ENCODE measurements around the gene HBE1. TPM values are rescaled to one million over a fixed set of nuclear protein-coding genes. Genes with fewer than 3 reads are reported as not detected.

HBE1 gene
- polyA plus RNA-seq, 1 of the 3 experiments (the other 2 are of a cell fraction) = 2.4 TPM

DNA sequence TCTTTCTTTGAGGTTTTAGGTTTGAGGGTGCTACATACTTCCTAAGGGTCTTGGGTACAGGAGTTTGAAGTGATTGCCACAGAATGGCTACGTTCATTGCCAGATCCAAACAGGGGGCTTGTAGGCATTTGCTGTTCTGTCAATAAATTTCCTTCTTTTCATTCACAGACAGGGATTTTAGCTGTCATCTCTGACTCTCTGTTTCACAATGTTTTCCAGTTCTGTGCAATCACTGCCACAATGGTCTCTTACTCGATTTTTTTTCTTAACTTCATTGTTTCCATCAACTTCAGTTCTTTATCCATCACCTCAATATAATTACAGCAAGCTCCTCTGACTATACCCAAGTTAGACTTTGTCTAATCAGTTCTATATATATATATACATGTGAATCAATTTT lies 29.3 kb downstream of the HBE1 start:
- ChIA-PET POLR2A (no interaction called here), CTCF (interaction anchor here (0.9 kb wide), 1 partner anchor 42 kb away, joined by 4 read pairs; no protein-coding TSS in a partner anchor)
- H3F3A ChIP-seq (replicated peaks; ENCODE audit: insufficient read depth) = no peaks in the 10 kb centered on the region
- no peak overlapping the region for H3K4me2 ChIP-seq
- no peaks in the 10 kb centered on the region for H3K9me3 ChIP-seq
- no peaks in the 10 kb centered on the region for H3K36me3 ChIP-seq (replicated peaks in 1 of 2; ENCODE audit: control insufficient read depth in 1 of 2, insufficient read depth in 2 of 2, low read length in 1 of 2)
- H3K27ac ChIP-seq (ENCODE audit: low read depth in 2 of 2, low read length in 1 of 2) = no peak overlapping the region
- H3K79me2 ChIP-seq (ENCODE audit: insufficient read depth) = no peaks in the 10 kb centered on the region
- DNase-seq = no peak
- no peaks in the 10 kb centered on the region for H4K20me1 ChIP-seq (ENCODE audit: insufficient read depth)
- no peak overlapping the region for H3K9ac ChIP-seq
- no peaks in the 10 kb centered on the region for H3K9me2 ChIP-seq
- 0% methylated on average over 2 of the region's 2 CpGs for WGBS (ENCODE audit: low lambda C conversion rate)
- no peak overlapping the region for H3K4me3 ChIP-seq (ENCODE audit: low read depth in 2 of 2, low read length in 1 of 2)
- no peaks in the 10 kb centered on the region; the same call in 1 of the 2 replicates for H3K27me3 ChIP-seq (ENCODE audit: insufficient read depth)
- no peaks in the 10 kb centered on the region for H3K4me1 ChIP-seq (ENCODE audit: control insufficient read depth in 1 of 2, insufficient read depth in 2 of 2, low read depth in 1 of 2, low read length in 1 of 2)
- no peak overlapping the region for H2AFZ ChIP-seq (ENCODE audit: low read depth)
- no peak for TF ChIP-seq TEAD4 (IDR thresholded peaks at IDR 0.05; ENCODE audit: borderline replicate concordance, insufficient read depth)
- no peak for TF ChIP-seq TCF12 (IDR thresholded peaks at IDR 0.05)
- TF ChIP-seq, protein P1, sequence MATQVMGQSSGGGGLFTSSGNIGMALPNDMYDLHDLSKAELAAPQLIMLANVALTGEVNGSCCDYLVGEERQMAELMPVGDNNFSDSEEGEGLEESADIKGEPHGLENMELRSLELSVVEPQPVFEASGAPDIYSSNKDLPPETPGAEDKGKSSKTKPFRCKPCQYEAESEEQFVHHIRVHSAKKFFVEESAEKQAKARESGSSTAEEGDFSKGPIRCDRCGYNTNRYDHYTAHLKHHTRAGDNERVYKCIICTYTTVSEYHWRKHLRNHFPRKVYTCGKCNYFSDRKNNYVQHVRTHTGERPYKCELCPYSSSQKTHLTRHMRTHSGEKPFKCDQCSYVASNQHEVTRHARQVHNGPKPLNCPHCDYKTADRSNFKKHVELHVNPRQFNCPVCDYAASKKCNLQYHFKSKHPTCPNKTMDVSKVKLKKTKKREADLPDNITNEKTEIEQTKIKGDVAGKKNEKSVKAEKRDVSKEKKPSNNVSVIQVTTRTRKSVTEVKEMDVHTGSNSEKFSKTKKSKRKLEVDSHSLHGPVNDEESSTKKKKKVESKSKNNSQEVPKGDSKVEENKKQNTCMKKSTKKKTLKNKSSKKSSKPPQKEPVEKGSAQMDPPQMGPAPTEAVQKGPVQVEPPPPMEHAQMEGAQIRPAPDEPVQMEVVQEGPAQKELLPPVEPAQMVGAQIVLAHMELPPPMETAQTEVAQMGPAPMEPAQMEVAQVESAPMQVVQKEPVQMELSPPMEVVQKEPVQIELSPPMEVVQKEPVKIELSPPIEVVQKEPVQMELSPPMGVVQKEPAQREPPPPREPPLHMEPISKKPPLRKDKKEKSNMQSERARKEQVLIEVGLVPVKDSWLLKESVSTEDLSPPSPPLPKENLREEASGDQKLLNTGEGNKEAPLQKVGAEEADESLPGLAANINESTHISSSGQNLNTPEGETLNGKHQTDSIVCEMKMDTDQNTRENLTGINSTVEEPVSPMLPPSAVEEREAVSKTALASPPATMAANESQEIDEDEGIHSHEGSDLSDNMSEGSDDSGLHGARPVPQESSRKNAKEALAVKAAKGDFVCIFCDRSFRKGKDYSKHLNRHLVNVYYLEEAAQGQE (IDR thresholded peaks at IDR 0.05; ENCODE audit: low read depth, low read length) = no peak
- TF ChIP-seq, protein P2, sequence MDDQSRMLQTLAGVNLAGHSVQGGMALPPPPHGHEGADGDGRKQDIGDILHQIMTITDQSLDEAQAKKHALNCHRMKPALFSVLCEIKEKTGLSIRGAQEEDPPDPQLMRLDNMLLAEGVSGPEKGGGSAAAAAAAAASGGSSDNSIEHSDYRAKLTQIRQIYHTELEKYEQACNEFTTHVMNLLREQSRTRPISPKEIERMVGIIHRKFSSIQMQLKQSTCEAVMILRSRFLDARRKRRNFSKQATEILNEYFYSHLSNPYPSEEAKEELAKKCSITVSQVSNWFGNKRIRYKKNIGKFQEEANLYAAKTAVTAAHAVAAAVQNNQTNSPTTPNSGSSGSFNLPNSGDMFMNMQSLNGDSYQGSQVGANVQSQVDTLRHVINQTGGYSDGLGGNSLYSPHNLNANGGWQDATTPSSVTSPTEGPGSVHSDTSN (IDR thresholded peaks at IDR 0.05) = no peak
- TF ChIP-seq SMC3 (IDR thresholded peaks at IDR 0.05; ENCODE audit: low read depth, low read length) = no peak
- TF ChIP-seq EP300 (IDR thresholded peaks at IDR 0.05; ENCODE audit: borderline replicate concordance in 1 of 2, low read depth in 1 of 2, low read length in 1 of 2) = no peak
- no peak for TF ChIP-seq MXI1 (IDR thresholded peaks at IDR 0.05; ENCODE audit: low read depth, low read length)
- TF ChIP-seq, protein P3, sequence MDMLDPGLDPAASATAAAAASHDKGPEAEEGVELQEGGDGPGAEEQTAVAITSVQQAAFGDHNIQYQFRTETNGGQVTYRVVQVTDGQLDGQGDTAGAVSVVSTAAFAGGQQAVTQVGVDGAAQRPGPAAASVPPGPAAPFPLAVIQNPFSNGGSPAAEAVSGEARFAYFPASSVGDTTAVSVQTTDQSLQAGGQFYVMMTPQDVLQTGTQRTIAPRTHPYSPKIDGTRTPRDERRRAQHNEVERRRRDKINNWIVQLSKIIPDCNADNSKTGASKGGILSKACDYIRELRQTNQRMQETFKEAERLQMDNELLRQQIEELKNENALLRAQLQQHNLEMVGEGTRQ (IDR thresholded peaks at IDR 0.05; ENCODE audit: borderline replicate concordance, low read depth, low read length) = no peak
- TF ChIP-seq MEF2A (IDR thresholded peaks at IDR 0.05; ENCODE audit: borderline replicate concordance, low read depth) = no peak
- TF ChIP-seq NFIC (IDR thresholded peaks at IDR 0.05; ENCODE audit: borderline replicate concordance) = no peak
- no peak for TF ChIP-seq FOXJ3 (CRISPR knock-in tag; IDR thresholded peaks at IDR 0.05)
- TF ChIP-seq POLR2AphosphoS5 (IDR thresholded peaks at IDR 0.05; ENCODE audit: low read depth, low read length) = no peak
- no peak for TF ChIP-seq JUND (IDR thresholded peaks at IDR 0.05)
- no peak for TF ChIP-seq SIN3A (IDR thresholded peaks at IDR 0.05; ENCODE audit: borderline replicate concordance, low read depth, low read length)
- TF ChIP-seq NRF1 (IDR thresholded peaks at IDR 0.05; ENCODE audit: low read depth, low read length) = no peak
- no peak for TF ChIP-seq FOXM1 (IDR thresholded peaks at IDR 0.05; ENCODE audit: low read depth)

Measured in SK-N-SH (cell line).